Measurements from ENCODE around the gene C11orf97. TPM values are rescaled to one million over a fixed set of nuclear protein-coding genes. Genes with fewer than 3 reads are reported as not detected.

C11orf97 gene
- total RNA-seq, 1 experiment from 2014 or later: not detected

DNA sequence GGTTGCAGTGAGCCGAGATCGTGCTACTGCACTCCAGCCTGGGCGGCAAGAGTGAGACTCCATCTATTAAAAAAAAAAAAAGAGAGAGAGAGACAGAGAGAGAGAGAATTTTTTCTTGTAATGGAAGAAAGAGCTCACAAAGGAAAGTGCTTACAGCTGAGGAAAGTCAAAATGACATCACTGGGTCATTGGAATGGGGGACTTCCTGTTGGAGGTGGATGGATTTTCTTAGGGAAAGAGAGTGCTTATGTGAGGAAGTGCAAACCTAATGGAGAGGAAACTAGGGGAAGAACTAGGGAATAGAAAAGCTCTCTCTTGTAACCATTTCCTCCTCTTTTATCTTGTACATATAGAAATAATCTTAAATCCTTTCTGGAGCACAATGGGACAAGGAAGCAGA is 48.6 kb downstream of the C11orf97 start (continued):
- TF ChIP-seq, protein P1, sequence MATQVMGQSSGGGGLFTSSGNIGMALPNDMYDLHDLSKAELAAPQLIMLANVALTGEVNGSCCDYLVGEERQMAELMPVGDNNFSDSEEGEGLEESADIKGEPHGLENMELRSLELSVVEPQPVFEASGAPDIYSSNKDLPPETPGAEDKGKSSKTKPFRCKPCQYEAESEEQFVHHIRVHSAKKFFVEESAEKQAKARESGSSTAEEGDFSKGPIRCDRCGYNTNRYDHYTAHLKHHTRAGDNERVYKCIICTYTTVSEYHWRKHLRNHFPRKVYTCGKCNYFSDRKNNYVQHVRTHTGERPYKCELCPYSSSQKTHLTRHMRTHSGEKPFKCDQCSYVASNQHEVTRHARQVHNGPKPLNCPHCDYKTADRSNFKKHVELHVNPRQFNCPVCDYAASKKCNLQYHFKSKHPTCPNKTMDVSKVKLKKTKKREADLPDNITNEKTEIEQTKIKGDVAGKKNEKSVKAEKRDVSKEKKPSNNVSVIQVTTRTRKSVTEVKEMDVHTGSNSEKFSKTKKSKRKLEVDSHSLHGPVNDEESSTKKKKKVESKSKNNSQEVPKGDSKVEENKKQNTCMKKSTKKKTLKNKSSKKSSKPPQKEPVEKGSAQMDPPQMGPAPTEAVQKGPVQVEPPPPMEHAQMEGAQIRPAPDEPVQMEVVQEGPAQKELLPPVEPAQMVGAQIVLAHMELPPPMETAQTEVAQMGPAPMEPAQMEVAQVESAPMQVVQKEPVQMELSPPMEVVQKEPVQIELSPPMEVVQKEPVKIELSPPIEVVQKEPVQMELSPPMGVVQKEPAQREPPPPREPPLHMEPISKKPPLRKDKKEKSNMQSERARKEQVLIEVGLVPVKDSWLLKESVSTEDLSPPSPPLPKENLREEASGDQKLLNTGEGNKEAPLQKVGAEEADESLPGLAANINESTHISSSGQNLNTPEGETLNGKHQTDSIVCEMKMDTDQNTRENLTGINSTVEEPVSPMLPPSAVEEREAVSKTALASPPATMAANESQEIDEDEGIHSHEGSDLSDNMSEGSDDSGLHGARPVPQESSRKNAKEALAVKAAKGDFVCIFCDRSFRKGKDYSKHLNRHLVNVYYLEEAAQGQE (IDR thresholded peaks at IDR 0.05; ENCODE audit: low read depth): no peak
- TF ChIP-seq ZNF274 (IDR thresholded peaks at IDR 0.05; ENCODE audit: low read depth, low read length): no peak
- no peak for TF ChIP-seq CEBPB (IDR thresholded peaks at IDR 0.05; ENCODE audit: low read depth)
- TF ChIP-seq EZH2 (IDR thresholded peaks at IDR 0.05): no peak
- TF ChIP-seq EZH2phosphoT487 (IDR thresholded peaks at IDR 0.05; ENCODE audit: borderline replicate concordance): no peak

DNA sequence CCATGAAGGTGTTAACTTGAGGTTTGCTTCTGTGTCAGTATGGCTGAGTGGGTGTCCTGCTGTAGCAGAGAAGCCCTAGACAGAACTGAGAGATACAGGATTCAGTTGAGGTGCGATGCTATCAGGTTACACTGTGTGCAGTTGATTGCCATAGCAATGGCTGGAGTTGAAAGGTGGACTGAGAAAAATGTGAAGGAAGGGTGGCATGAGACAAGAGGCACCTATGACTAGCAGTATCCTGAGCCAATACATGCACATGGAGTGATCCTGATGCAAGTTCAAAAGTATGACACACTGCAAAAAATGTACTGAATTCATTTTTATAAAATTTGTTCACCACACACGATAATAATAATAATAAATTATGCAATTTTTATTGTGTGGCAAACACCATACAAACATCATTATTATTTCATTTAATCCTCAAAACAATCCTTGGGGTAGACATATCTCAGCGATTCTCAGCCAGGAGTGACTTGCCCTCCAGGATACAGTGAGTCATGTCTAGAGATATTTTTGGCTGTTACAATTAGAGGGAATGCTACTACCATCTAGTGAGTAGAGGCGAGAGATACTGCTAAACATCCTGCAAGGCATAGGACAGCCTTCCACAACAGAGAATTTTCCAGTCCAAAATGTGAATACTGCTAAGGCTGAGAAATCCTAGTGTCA is 51.1 kb downstream of the C11orf97 start:
- no peak for TF ChIP-seq SP1 (IDR thresholded peaks at IDR 0.05; ENCODE audit: low read depth)
- TF ChIP-seq, protein P2, sequence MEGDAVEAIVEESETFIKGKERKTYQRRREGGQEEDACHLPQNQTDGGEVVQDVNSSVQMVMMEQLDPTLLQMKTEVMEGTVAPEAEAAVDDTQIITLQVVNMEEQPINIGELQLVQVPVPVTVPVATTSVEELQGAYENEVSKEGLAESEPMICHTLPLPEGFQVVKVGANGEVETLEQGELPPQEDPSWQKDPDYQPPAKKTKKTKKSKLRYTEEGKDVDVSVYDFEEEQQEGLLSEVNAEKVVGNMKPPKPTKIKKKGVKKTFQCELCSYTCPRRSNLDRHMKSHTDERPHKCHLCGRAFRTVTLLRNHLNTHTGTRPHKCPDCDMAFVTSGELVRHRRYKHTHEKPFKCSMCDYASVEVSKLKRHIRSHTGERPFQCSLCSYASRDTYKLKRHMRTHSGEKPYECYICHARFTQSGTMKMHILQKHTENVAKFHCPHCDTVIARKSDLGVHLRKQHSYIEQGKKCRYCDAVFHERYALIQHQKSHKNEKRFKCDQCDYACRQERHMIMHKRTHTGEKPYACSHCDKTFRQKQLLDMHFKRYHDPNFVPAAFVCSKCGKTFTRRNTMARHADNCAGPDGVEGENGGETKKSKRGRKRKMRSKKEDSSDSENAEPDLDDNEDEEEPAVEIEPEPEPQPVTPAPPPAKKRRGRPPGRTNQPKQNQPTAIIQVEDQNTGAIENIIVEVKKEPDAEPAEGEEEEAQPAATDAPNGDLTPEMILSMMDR (IDR thresholded peaks at IDR 0.05 in 2 of 3, conservative IDR thresholded peaks at IDR 0.05 in 1 of 3; ENCODE audit: borderline replicate concordance in 1 of 3, insufficient read depth in 1 of 3, low read depth in 2 of 3, low read length in 2 of 3): peak; percentile 4 to 28 (median 16); a peak in 2 of 6 replicates
- no peak for TF ChIP-seq EGR1 (IDR thresholded peaks at IDR 0.05; ENCODE audit: low read depth)
- TF ChIP-seq RAD21 (IDR thresholded peaks at IDR 0.05; ENCODE audit: low read depth): peak; percentile 62
- no peak for TF ChIP-seq CBX3 (IDR thresholded peaks at IDR 0.05; ENCODE audit: low read depth)
- TF ChIP-seq, protein P1 (IDR thresholded peaks at IDR 0.05; ENCODE audit: low read depth): no peak
- no peak overlapping the region for H3K9ac ChIP-seq (ENCODE audit: low read length)
- no TSS peak for BruUV-seq (replicated peaks)
- RAD21 ChIA-PET (ENCODE audit: low non-redundant PET in 1 of 2, low total read pairs in 2 of 2, uncharacterized antibody in 2 of 2, unreplicated experiment in 2 of 2): no interaction called here
- H3K27me3 ChIP-seq (ENCODE audit: insufficient read depth, low read length): no peaks in the 10 kb centered on the region
- ATAC-seq (peak; percentile 83), DNase-seq (ENCODE audit: low read depth, low spot score) (no peak)
- no peaks in the 10 kb centered on the region for H3K9me3 ChIP-seq (ENCODE audit: control insufficient read depth in 1 of 2, insufficient read depth in 1 of 2, low read depth in 1 of 2, low read length in 2 of 2)
- peaks cover 2 to 14% of the 10 kb centered on the region in 2 experiments; a peak in 3 of 4 replicates for H3K4me1 ChIP-seq (ENCODE audit: control insufficient read depth in 1 of 2, insufficient read depth in 2 of 2, low read length in 2 of 2)
- intact Hi-C loops (cut with micrococcal nuclease): no loop called here
- no peaks in the 10 kb centered on the region for H3K9me2 ChIP-seq (ENCODE audit: insufficient read depth)
- POLR2A ChIA-PET: no interaction called here
- peak overlapping the region; percentile 14; the same call in 1 of the 2 replicates for H3K4me2 ChIP-seq (ENCODE audit: low read length)
- no peak overlapping the region for H3K4me3 ChIP-seq (replicated peaks in 1 of 2; ENCODE audit: low read depth in 1 of 2, low read length in 2 of 2)
- H3K36me3 ChIP-seq (ENCODE audit: control insufficient read depth in 1 of 2, insufficient read depth in 2 of 2, low read length in 2 of 2): no peaks in the 10 kb centered on the region
- H3K27ac ChIP-seq (ENCODE audit: low read depth, low read length): no peak overlapping the region
- no peaks in the 10 kb centered on the region for H3K79me2 ChIP-seq (ENCODE audit: insufficient read depth, low read length)
- no peaks in the 10 kb centered on the region for H4K20me1 ChIP-seq (ENCODE audit: insufficient read depth)
- no peak overlapping the region for H2AFZ ChIP-seq (ENCODE audit: low read depth, low read length, poor library complexity, severe bottlenecking)
- CTCF ChIA-PET: no interaction called here

All from HCT116 (cell line).